Upper lobe of left lung (tissue), 4 donors: Measurements from ENCODE around the gene RASSF3.

ENCODE experiments used
- EP300 ChIP-seq, 4 donors: sonication (generic); formaldehyde crosslinking; IDR thresholded peaks; one replicate each; pipeline ENCODE4 v1.5.1; 2017; ENCODE audit warnings: antibody characterized with exemption in 4 of 4, control low read depth in 2 of 4
- POLR2A ChIP-seq, 4 donors: fragments of 450-650 bp; IDR thresholded peaks; one replicate each; pipeline ENCODE4 v1.5.1; 2016 to 2017; ENCODE audit warnings: antibody characterized with exemption in 4 of 4, mild to moderate bottlenecking in 2 of 4
- POLR2AphosphoS5 ChIP-seq, 2 donors: sonication (generic); formaldehyde crosslinking; IDR thresholded peaks; one replicate each; pipeline ENCODE4 v1.5.1; 2017; ENCODE audit warnings: antibody characterized with exemption in 2 of 2
- TF ChIP-seq, protein P1 (sequence below), 6 experiments: fragments of 450-650 bp in 4 of 6; fragments of 200-600 bp in 2 of 6; sonication (generic) in 2 of 6; IDR thresholded peaks; one replicate each; pipeline ENCODE4 v1.5.1; 2016 to 2019; ENCODE audit warnings: antibody characterized with exemption in 6 of 6

DNA sequence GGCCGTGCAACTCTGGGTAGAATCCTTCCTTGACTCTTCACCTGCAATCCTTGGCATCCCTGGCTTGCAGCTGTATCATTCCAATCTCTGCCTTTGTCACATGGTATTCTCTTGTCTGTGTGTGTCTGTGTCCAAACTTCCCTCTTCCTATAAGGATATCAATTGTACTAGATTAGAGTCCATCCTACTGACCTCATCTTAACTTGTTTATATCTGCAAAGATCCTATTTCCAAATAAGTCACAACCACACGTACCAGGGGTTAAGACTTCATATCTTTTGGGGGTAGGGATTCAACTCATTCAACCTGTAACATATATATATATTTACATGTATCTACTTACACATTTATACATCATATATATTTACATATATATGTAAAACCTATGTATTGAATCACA, 29.6 kb upstream of the RASSF3 start:
- TF ChIP-seq, protein P1, sequence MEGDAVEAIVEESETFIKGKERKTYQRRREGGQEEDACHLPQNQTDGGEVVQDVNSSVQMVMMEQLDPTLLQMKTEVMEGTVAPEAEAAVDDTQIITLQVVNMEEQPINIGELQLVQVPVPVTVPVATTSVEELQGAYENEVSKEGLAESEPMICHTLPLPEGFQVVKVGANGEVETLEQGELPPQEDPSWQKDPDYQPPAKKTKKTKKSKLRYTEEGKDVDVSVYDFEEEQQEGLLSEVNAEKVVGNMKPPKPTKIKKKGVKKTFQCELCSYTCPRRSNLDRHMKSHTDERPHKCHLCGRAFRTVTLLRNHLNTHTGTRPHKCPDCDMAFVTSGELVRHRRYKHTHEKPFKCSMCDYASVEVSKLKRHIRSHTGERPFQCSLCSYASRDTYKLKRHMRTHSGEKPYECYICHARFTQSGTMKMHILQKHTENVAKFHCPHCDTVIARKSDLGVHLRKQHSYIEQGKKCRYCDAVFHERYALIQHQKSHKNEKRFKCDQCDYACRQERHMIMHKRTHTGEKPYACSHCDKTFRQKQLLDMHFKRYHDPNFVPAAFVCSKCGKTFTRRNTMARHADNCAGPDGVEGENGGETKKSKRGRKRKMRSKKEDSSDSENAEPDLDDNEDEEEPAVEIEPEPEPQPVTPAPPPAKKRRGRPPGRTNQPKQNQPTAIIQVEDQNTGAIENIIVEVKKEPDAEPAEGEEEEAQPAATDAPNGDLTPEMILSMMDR (IDR thresholded peaks at IDR 0.05), result no peak
- TF ChIP-seq POLR2A (IDR thresholded peaks at IDR 0.05) (no peak), EP300 (IDR thresholded peaks at IDR 0.05) (no peak), POLR2AphosphoS5 (IDR thresholded peaks at IDR 0.05) (no peak)
